TTC549 (cell line): ENCODE measurements around the gene LTBP4.
"Not testable (repeated sequence)": the region's sequence is repeated elsewhere in the genome, so short reads cannot be mapped to it uniquely, and the experiment has no call there.

Experiments
- FAIRE-seq: peaks from 2 replicates; lab custom pipeline; 2012; peaks lifted over from hg19 to GRCh38; lab: Jason Lieb, UNC

Gene LTBP4

GRCh38 chr19:40576585-40577451 is 24.4 kb upstream of the LTBP4 start, which contains the start of gene SHKBP1:
TSS of gene SHKBP1 (plus strand) at chr19:40576873. CDS start at chr19:40576900, 27 bp downstream.
- no peak for FAIRE-seq

GRCh38 chr19:40578442-40578908 is 22.7 kb upstream of the LTBP4 start:
- FAIRE-seq: peak; percentile 87

- FAIRE-seq: no peak
Measured at GRCh38 chr19:40580619-40581018, 20.6 kb upstream of the LTBP4 start.

GRCh38 chr19:40581531-40581930 is 19.6 kb upstream of the LTBP4 start:
- no peak for FAIRE-seq

GRCh38 chr19:40582467-40582866 is 18.7 kb upstream of the LTBP4 start:
- FAIRE-seq: no peak

- FAIRE-seq: no peak
Measured at GRCh38 chr19:40583283-40583682, 17.9 kb upstream of the LTBP4 start.

GRCh38 chr19:40584007-40584406 is 17.2 kb upstream of the LTBP4 start:
- no peak for FAIRE-seq

GRCh38 chr19:40585241-40585981 is 15.8 kb upstream of the LTBP4 start:
- no peak for FAIRE-seq

- no peak for FAIRE-seq
Measured at GRCh38 chr19:40585982-40586422, 15.2 kb upstream of the LTBP4 start.

GRCh38 chr19:40586611-40587010 is 14.6 kb upstream of the LTBP4 start:
- no peak for FAIRE-seq

- FAIRE-seq: no peak
Measured at GRCh38 chr19:40588110-40588854, 12.9 kb upstream of the LTBP4 start.

- no peak for FAIRE-seq
Measured at GRCh38 chr19:40588926-40589569, 12.1 kb upstream of the LTBP4 start.

- no peak for FAIRE-seq
Measured at GRCh38 chr19:40589591-40590429, 11.4 kb upstream of the LTBP4 start.

- no peak for FAIRE-seq
Measured at GRCh38 chr19:40590464-40591265, 10.5 kb upstream of the LTBP4 start.

- not testable (repeated sequence) for FAIRE-seq
Measured at GRCh38 chr19:40591724-40592123, 9.4 kb upstream of the LTBP4 start.

- FAIRE-seq: peak; percentile 85
Measured at GRCh38 chr19:40592170-40592569, 9.0 kb upstream of the LTBP4 start.

- FAIRE-seq: no peak
Measured at GRCh38 chr19:40594255-40594654, 6.9 kb upstream of the LTBP4 start.

GRCh38 chr19:40594657-40595091 is 6.5 kb upstream of the LTBP4 start:
- no peak for FAIRE-seq

- FAIRE-seq: no peak
Measured at GRCh38 chr19:40596608-40597328, 4.4 kb upstream of the LTBP4 start.
